HG03196 (cell line): ENCODE data around the gene PCDHA4.

Experiments used
- ATAC-seq: cut with Tn5 transposase; IDR thresholded peaks from one replicate; pipeline ENCODE4 v1.9.1; 2021; ENCODE audit not compliant: unreplicated experiment

Gene PCDHA4

GRCh38 chr5:140855772-140856674 lies 49.2 kb downstream of the PCDHA4 start, which contains the start of gene PCDHA10:
PCDHA10 (plus strand) TSS chr5:140855897; CDS start chr5:140856049, 152 bp downstream.
- no peak for ATAC-seq

- no peak for ATAC-seq
These were observed 50.5 kb downstream of the PCDHA4 start for GRCh38 chr5:140857177-140857986.

- no peak for ATAC-seq
These were observed 51.0 kb downstream of the PCDHA4 start for GRCh38 chr5:140857987-140858240.

GRCh38 chr5:140862441-140863295 lies 55.8 kb downstream of the PCDHA4 start:
- ATAC-seq, result no peak
